Loucy (cell line): ENCODE data around the gene TBC1D8.

Experiments
- H2AFZ ChIP-seq: fragments of 200-600 bp; sonication (generic); 2 replicates; pipeline ENCODE4 v1.6.0; 2016; ENCODE audit warnings: antibody characterized with exemption, mild to moderate bottlenecking, low read length, moderate library complexity
- H3F3A ChIP-seq: fragments of 200-600 bp; 2 replicates; pipeline ENCODE4 v1.6.0; 2016; ENCODE audit warnings: antibody characterized with exemption, low read depth, mild to moderate bottlenecking
- H3K27me3 ChIP-seq: fragments of 200-600 bp; sonication (generic); 2 replicates; pipeline ENCODE4 v1.6.1; 2014; ENCODE audit warnings: low read length, mild to moderate bottlenecking; ENCODE audit not compliant: insufficient read depth, poor library complexity, severe bottlenecking
- H3K36me3 ChIP-seq: fragments of 200-600 bp; sonication (generic); 2 replicates; pipeline ENCODE4 v1.6.1; 2016; ENCODE audit warnings: low read length; ENCODE audit not compliant: insufficient read depth
- H3K4me1 ChIP-seq: fragments of 200-600 bp; sonication (generic); 2 replicates; pipeline ENCODE4 v1.5.1; 2014; ENCODE audit warnings: low read length, mild to moderate bottlenecking; ENCODE audit not compliant: insufficient read depth, poor library complexity, severe bottlenecking
- H3K4me2 ChIP-seq: fragments of 200-600 bp; sonication (generic); 2 replicates; pipeline ENCODE4 v1.6.0; 2014; ENCODE audit warnings: antibody characterized with exemption, low read length, low read depth, mild to moderate bottlenecking; ENCODE audit not compliant: poor library complexity, severe bottlenecking
- H3K4me3 ChIP-seq: fragments of 200-600 bp; sonication (generic); 2 replicates; pipeline ENCODE4 v1.5.1; 2014; ENCODE audit warnings: low read length, mild to moderate bottlenecking, mixed read lengths; ENCODE audit not compliant: poor library complexity, severe bottlenecking
- H3K79me2 ChIP-seq: fragments of 200-600 bp; sonication (generic); 2 replicates; pipeline ENCODE4 v1.6.1; 2014; ENCODE audit warnings: low read length; ENCODE audit not compliant: insufficient read depth
- H3K9ac ChIP-seq: fragments of 200-600 bp; sonication (generic); 2 replicates; pipeline ENCODE4 v1.6.0; 2014; ENCODE audit warnings: mild to moderate bottlenecking, low read depth, low read length, moderate library complexity; ENCODE audit not compliant: poor library complexity, severe bottlenecking
- H3K9me2 ChIP-seq: fragments of 200-600 bp; sonication (generic); replicated peaks from 2 replicates; pipeline ENCODE4 v1.6.1; 2016; ENCODE audit warnings: low read depth, low read length, mixed read lengths
- H3K9me3 ChIP-seq: fragments of 200-600 bp; sonication (generic); 2 replicates; pipeline ENCODE4 v1.6.1; 2014; ENCODE audit warnings: mild to moderate bottlenecking, antibody characterized with exemption, low read length, low read depth; ENCODE audit not compliant: insufficient read depth
- H4K20me1 ChIP-seq: fragments of 200-600 bp; sonication (generic); 2 replicates; pipeline ENCODE4 v1.6.0; 2014; ENCODE audit warnings: antibody characterized with exemption, low read length, mild to moderate bottlenecking; ENCODE audit not compliant: insufficient read depth, poor library complexity, severe bottlenecking
- EZH2phosphoT487 ChIP-seq: fragments of 200-600 bp; IDR thresholded peaks from 2 replicates; pipeline ENCODE4 v1.6.1; 2018; ENCODE audit warnings: antibody characterized with exemption, mild to moderate bottlenecking, moderate library complexity, borderline replicate concordance
- TF ChIP-seq, protein P1 (sequence below): fragments of 200-600 bp; sonication (generic); conservative IDR thresholded peaks from 2 replicates; pipeline ENCODE4 v1.5.1; 2014; ENCODE audit warnings: mild to moderate bottlenecking, antibody characterized with exemption, low read length

TBC1D8 gene

DNA sequence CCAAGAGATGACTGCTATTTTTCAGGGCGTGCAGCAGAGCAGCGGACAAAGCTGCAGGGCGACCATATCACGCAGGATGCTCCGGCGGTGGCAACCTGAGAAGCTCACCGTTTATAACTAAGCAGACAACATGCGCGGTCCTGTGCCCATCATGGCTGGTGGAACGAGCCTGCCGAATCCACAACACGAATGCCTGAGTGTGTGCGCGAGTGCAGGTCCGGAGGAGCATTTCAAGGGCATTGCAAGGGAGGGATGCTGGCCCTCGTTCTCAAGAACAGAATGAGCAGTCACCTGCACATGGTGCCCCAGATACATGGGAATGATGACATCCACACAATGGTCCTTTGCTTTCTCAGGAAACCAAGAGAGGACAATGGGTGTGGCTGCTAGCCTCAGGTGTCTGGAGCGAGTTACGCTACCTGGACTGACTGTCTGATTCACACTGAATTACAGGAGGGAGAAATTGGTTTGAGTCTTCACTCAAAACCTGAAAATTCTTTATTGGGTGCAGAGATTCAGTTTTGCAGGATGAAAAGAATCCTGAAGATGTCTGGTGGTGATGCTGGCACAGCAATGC, 39.8 kb downstream of the TBC1D8 start:
- Histone ChIP-seq H3K4me3 (no peak overlapping the region), H3K36me3 (no peaks in the 10 kb centered on the region), H3K27me3 (peaks cover 4% of the 10 kb centered on the region), H3K9me3 (no peaks in the 10 kb centered on the region), H3F3A (no peaks in the 10 kb centered on the region), H4K20me1 (no peaks in the 10 kb centered on the region), H3K4me1 (peaks cover 19% of the 10 kb centered on the region), H3K79me2 (no peaks in the 10 kb centered on the region), H3K9ac (no peak overlapping the region), H3K4me2 (no peak overlapping the region), H2AFZ (no peak overlapping the region), H3K9me2 (no peaks in the 10 kb centered on the region)
- TF ChIP-seq, protein P1, sequence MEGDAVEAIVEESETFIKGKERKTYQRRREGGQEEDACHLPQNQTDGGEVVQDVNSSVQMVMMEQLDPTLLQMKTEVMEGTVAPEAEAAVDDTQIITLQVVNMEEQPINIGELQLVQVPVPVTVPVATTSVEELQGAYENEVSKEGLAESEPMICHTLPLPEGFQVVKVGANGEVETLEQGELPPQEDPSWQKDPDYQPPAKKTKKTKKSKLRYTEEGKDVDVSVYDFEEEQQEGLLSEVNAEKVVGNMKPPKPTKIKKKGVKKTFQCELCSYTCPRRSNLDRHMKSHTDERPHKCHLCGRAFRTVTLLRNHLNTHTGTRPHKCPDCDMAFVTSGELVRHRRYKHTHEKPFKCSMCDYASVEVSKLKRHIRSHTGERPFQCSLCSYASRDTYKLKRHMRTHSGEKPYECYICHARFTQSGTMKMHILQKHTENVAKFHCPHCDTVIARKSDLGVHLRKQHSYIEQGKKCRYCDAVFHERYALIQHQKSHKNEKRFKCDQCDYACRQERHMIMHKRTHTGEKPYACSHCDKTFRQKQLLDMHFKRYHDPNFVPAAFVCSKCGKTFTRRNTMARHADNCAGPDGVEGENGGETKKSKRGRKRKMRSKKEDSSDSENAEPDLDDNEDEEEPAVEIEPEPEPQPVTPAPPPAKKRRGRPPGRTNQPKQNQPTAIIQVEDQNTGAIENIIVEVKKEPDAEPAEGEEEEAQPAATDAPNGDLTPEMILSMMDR, result no peak
- TF ChIP-seq EZH2phosphoT487, result no peak

DNA sequence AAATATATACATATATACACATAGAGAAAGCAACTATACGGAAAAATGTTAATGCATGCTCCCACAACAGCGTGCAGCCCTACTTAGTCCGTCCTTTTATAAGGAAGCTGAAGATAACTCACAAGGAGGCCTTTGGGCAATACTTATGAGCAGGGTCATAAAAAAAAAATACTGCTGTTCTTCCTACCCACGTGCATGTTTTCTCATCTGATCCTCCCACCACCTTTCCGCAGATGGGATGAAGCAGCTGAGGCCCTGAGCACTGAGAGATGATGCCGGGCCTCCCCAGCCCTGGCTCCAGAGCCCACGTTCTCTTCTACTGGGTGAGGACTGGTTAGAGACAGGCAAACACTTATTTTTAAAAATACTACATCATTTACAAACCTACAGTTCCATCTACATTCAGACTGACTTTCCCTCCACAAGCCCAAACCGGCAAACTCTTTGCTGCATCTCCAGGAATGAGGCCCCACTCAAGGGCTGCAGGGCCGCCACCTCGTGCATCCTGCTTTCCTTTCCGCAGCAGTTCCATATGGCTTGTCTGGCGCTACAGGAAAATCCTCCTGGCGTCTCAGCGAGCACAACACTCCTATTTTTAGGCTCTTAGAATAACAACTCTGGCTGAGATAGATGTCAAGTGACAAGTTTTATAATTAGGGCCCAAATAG, 41.6 kb downstream of the TBC1D8 start:
- Histone ChIP-seq H3F3A (no peaks in the 10 kb centered on the region), H3K79me2 (no peaks in the 10 kb centered on the region), H3K9me3 (no peaks in the 10 kb centered on the region), H3K36me3 (no peaks in the 10 kb centered on the region), H3K4me3 (no peak overlapping the region), H3K4me2 (no peak overlapping the region), H2AFZ (no peak overlapping the region), H3K4me1 (peaks cover 19% of the 10 kb centered on the region), H4K20me1 (no peaks in the 10 kb centered on the region), H3K9ac (no peak overlapping the region), H3K9me2 (no peaks in the 10 kb centered on the region), H3K27me3 (no peaks in the 10 kb centered on the region)
- TF ChIP-seq, protein P1, result no peak
- no peak for TF ChIP-seq EZH2phosphoT487

DNA sequence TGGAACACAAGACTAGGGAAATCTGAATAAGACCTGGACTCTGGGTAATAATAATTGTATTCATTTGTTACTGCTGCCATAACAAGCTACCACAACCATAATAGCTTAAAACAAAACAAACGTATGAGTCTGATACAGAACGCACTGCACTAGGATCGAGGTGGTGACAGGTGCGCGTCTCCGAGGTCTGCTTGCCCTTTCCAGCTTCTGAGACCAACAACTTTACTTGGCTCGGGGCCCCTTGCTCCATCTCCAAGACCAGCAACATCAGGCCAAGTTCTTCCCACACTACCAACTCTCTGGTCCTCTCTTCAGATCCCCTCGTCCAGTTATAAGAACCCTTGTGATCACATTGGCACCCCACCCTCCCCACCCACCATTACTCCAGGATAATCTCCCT, 42.8 kb downstream of the TBC1D8 start:
- H3K27me3 ChIP-seq, result no peaks in the 10 kb centered on the region
- no peaks in the 10 kb centered on the region for H4K20me1 ChIP-seq
- no peak overlapping the region for H3K4me2 ChIP-seq
- TF ChIP-seq, protein P1, result no peak
- no peak for TF ChIP-seq EZH2phosphoT487
- H2AFZ ChIP-seq, result no peak overlapping the region
- H3K79me2 ChIP-seq, result no peaks in the 10 kb centered on the region
- H3K9me2 ChIP-seq, result no peaks in the 10 kb centered on the region
- H3K4me1 ChIP-seq, result peaks cover 10% of the 10 kb centered on the region
- H3K36me3 ChIP-seq, result no peaks in the 10 kb centered on the region
- H3F3A ChIP-seq, result no peaks in the 10 kb centered on the region
- H3K9ac ChIP-seq, result no peak overlapping the region
- H3K9me3 ChIP-seq, result no peaks in the 10 kb centered on the region
- no peak overlapping the region for H3K4me3 ChIP-seq
